Putamen (tissue), 1 donor: ENCODE data around the gene GLOD5.

Source experiments
- DNase-seq: peaks from one replicate; pipeline ENCODE4 v3.0.0-alpha.2; 2016; ENCODE audit warnings: low spot score

GLOD5 gene

DNA sequence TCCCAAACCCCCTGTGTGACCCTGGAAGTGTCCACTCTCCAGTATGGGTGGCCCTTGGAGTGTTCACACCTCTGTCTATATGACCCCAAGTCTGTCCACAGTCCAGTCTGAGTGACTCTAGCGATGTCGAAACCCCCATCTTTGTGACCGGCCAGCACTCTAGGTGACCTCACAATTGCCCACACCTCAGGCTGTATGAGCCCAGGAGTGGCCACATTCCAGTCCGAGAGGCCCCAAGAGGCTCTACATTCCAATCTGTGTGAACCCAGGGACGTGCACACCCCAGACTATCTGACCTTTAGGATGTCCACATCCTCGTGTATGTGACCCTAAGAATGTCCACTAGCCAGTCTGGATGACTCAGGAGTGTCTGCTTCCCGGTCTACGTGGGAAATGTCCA lies 7.3 kb upstream of the GLOD5 start:
- no peak for DNase-seq

DNA sequence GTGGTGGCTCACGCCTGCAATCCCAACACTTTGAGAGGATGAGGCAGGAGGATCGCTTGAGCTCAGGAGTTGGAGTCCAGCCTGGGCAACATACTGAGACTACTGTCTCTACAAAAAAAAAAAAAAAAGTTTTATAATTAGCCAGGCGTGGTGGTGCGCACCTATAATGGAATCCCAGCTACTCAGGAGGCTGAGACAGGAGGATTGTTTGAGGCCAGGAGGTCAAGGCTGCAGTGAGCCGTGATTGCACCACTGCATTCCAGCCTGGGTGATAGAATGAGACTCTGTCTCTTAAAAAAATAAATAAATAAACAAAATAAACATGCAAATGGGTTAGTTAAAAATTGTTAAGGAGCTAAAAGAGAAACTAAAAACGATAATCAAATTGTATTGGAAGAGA lies 7.7 kb downstream of the GLOD5 start:
- DNase-seq: no peak

DNA sequence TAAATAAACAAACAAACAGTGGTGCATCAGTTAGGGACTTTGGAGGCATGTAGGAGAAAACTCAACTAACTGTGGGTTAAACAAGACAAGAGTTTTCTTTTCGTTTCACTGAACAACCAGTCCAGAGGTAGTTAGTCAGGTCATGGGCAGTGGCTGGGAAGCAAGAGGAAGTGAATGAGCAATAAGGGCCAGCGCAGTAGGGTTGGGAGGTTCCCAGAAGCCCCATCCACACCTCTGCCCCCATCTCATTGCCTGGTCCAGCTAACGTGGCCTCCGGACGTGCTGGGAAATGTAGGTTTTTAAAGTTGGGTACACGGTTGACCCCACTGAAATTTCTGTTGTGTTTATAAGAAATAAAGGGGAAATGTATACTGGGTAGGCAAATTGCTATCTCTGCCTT lies 8.7 kb downstream of the GLOD5 start:
- no peak for DNase-seq

DNA sequence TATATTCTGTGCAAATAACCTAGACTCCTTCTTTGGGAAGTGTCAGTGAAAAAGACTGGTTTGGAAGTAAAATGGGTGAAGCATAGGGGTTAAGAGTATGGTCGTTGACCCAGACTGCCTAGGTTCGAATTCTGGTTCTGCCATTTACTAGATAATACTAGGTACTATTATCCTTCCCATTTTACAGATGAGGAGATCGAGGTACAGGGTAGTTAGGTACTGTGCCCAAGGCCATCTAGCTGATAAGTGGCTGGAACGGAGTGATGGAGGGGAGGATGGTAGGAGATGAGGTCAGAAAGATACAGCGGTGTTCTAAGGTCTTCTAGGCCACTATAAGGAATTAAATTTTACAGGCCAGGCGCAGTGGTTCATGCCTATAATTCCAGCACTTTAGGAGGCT lies 11.1 kb downstream of the GLOD5 start:
- no peak for DNase-seq

DNA sequence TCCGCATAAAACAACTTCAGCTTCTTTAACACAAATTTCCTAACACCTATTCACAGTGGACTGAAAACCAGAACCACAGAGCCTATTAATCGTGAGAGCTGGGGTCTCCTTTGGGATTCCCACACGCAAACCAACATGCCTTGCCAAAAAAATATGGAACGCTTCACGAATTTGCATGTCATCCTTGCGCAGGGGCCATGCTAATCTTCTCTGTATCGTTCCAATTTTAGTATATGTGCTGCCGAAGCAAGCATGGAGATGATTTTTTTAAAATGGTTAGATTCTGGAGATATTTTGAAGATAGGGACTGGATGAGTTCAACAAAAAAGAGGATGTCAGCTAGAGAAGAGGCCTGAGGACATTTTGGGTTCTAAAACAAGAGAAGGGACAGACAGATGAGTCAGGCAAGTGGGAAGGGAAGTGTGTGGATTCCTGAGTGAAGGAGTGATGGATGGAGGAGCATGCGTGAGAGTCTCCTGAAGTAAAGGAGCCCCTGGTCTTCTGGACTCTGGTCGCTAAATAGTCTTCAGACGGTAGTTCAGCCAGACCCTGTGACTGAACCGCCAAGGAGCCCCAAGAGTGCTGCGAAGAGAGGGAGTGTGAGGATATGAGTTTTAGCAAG lies 15.4 kb downstream of the GLOD5 start:
- no peak for DNase-seq

DNA sequence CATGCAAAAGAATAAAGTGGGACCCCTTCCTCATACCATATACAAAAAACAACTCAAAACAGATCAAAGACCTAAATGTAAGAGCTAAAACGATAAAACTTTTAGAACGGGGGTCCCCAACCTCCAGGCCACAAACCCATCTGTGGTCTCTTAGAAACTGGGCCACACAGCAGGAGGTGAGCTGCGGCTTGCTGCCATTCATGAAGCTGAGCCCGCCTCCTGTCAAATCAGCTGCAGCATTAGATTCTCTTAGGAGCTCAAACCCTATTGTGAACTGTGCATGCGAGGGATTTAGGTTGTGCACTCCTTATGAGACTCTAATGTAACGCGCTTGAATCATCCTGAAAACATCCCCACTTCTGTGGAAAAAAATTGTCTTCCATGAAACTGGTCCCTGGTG lies 17.9 kb downstream of the GLOD5 start:
- DNase-seq: no peak

DNA sequence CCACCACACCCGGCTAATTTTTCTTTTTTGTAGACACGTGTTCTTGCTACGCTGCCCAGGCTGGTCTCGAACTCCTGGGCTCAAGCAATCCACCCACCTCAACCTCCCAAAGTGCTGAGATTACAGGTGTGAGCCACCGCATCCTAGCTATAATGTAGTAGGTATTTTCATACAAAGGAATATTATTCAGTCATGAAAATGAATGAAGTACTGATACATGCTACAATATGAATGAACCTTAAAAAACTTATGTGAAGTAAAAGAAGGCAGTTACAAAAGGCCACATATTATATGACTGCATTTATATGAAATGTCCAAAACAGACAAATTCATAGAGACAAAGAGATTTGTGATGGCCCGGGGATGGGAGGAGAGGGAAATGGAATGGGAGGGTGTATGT lies 20.2 kb downstream of the GLOD5 start:
- no peak for DNase-seq

DNA sequence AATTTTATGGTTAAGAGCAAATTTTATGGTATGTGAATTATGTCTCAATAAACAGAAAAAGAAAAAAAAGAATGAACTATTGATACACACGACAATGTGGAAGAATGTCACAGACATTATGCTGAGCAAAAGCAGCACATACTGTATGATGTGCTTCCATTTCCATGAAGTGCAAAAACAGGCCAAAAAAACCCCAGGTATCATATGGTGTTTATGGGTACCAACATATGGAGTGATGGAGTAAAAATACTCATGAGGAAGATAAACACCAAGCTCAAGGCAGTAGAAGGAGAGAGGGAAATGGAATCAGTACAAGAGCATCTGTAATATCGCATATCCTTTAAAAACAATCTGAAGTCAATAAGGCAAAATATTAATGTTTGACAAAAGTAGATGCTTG lies 20.7 kb downstream of the GLOD5 start:
- no peak for DNase-seq

DNA sequence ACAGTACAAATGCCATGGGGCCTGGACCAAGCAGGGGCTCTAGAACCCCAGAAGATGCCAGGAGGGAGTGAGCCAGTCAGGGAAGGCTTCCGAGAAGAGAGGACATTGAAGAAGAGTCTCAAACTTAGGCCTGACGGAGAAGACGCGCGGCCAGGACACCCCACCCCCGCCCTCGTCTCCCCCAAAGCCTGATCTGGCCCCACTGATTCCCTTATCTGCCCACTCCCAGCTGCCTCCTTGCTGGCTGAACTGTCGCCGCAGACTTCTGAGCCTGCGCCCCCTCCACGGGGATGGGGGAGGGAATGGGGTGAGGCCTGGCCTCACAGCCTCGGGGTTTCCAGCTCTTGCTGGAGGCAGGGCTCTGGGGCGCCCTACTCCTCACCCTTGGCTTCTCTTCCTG lies 21.2 kb downstream of the GLOD5 start:
- no peak for DNase-seq

DNA sequence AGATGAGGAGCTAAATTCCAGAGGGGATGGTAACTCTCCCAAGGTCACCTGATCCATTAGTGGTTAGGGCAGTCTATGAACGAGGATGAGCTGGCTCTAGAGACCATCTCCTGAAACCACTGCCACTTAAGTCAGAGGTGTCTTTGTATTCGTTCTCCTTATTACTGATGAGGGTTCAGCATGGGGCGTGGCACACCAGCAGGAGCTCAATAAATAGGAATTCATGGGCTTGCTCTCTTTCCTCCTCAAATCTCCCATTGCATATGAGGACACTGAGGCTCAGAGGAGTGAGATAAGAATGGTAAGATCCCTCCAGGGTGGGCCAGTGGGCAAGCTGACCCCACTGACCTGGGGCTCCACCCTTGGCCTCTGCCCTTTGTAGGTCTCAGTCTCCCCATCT lies 23.2 kb downstream of the GLOD5 start:
- no peak for DNase-seq

DNA sequence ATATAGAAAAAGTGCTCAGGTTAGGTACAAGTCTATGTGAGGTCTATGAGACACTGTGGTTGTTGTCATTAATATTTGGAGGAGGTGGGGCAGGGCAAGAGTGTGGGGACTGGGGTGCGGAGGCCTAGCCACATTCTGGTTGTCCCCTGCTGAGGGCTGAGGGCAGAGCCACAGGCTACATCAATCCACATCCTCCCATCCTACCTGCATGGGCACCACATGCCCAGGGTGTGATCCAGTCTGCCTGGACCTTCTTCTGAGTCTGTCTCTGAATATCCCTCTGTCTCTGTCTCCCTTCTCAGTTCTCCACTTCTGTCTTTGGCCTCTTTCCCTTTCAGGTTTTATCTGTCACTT lies 23.6 kb downstream of the GLOD5 start:
- DNase-seq: no peak

DNA sequence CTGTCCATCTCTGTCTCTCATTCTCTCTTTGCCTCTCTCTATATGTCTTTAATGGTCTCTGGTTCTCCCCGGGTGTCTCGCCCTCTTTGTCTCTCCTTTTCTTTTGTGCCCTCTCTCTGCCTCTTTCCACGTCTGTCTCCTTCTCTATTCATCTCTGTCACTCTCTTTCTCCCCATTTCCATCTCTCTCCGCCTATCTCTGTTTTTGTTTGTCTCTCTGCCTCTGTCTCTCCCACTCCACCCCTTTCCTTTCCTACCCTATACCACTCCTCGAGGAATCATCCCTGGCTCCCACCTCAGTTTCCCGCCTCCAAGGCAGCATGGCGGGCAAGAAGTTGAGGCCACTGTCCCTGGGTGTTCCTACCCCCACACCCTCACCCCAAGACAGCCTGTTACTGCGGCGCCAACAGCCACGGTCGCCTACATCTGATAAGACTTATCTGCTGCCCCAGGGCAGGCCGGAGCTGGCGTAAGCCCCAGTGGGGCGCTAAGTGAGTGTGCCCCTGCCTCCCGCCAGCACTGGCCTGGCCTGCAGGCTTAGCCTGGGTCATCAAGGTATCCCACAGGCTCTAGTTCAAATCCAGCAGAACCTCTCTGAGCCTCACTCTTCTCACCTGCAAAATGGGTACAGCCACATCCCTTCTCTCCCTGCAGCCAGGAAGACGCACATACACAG lies 24.1 kb downstream of the GLOD5 start:
- DNase-seq: no peak

DNA sequence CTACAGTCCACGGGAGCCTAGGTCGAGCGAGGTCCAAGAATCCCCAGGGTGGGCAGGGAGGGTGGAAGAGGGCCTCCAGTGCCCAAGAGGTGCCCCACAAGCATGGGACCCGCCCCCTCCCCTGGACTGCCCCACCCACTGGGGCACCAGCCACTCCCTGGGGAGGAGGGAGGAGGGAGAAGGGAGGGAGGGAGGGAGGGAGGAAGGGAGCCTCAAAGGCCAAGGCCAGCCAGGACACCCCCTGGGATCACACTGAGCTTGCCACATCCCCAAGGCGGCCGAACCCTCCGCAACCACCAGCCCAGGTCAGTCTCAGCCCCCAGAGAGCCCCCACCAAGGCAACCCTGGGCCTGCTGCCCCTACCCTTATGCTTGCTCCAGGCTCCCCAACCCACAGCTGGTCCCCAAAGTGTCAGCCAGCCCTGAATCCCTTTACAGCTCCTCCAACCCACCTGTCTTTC lies 24.8 kb downstream of the GLOD5 start, which contains the start of gene GATA1:
TSS of gene GATA1 (plus strand) at position 250 of the 460 bp plus-strand sequence. CDS start 4,520 bp downstream, outside the sequence.
- no peak for DNase-seq

DNA sequence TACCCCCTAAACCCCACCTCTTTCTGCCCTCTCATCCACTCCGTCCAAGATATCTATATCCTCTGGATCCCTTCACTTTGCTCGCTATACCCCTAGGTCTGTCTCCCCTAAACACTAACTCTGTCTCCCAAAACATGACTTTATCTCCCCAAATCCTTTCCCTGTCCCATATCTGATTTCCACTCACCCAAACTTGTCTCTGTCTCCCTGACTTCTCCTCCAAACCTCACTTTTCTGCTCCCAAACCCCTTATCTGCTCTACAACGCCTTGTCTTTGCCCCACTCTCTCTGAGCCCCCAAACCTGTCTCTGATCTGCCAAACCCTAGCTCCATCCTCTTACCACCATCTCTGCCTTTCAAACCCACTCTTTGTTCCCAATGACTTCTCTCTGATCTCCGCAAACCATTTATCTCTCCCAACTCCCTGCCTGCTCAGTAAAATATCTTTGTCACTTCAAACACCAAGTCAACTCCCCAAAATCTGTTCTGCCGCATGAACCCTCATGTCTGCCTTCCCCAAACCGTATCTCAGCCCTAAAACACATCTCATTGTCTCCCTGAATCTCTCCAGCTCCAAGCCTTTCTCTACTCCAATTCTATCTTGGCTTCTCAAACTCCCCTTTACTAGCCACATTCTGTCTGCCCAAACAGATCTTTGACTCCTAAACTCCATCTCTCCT lies 25.4 kb downstream of the GLOD5 start:
- no peak for DNase-seq

DNA sequence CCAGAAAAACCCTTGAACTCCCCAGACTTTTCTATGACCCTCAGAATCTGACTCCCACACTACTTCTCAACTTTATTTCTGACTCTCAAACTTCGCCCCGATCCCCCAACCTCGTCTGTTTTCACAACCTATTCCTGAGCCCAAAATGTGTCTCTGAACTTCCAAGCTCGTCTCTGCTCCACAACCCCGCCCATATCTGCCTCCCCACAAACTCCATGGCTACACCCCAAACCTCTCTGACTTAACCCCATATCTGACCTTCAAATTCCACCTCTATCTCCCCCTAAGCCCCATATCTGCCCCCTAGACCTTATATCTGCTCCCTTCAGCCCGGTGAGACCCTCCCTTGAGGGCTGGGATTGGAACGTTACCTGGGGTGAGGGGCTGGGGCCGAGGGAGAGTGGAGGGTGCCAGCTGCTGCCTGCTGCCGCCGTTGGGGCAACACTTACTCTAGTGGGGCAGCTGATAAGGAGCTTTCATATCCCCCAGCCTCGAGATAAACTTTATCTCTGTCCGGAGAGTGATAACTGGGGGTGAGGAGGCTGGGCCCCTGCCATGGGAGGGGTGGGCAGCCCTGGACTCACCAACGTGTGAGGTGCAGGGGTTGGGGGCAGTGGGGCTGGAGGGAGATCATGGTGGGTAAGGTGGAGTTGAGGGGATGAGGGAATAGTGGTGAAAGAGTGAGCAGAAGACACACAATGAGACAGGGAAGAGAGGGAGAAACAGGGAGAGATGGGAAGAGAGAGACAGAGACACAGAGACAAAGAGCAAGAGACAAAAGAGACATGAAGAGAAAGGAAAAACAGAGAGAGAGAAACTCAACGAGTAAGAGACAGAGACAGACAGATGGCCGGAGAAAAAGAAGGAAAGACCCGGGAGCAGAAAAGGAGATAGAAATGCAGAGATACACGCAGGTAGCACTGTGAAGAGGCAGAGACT lies 26.2 kb downstream of the GLOD5 start:
- DNase-seq: no peak

DNA sequence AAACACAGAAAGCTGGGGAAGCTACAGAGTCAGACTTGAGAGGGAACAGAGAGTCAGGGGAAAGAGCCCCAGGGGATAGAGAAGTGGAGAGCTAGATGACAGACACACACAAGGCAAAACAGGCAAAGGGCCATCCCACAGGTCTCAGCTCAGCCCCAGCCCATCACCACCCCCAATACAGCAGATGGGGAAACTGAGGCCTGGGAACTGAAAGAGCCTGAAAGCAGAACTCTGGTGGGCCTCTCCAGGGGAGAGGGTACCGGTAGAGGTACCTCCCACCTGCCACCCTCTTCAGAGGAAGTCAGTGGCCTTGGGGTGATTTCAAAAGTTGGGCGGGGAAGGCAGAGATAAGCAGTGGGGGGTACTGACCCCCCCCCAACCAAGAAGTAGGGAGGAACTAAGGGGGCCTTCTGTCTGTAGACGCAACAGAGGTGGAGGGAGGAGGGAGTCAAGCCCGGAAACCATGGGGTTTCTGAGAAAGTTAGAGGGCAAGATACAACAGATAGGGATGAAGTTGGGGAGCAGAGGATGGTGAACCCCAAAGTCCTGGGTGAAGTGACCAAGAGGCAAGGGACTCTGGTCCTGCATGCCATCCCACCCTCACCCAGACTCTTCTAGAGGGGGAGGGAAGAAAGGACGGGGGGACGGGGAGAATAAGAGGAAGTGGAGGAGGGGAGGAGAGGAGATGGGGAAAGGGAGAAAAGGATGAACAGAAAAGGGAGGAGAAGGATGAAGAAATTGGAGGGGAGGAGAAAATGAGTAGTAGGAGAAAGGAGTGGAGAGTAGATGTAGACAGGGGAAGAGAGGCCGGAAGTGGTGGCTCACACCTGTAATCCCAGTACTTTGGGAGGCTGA lies 28.0 kb downstream of the GLOD5 start:
- no peak for DNase-seq

DNA sequence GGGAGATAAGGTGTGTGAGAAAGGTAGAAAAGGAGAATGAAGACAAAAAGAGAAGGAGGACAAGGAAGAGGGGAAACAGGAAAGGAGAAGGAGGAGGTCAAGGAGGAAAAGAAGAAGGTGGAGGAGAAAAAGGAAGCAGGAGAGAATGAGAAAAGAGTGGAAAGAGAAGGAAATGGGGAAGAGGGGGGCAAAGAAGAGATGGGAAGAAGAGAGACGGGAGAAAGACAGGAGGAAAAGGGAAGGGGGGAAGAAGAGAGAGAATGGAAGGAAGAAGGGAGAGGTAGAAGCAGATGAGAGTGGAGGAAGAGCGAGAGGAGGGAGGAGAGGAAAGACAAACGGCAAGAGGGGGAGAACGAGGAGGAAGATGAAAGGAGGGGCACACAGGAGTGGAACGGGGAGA lies 28.9 kb downstream of the GLOD5 start:
- no peak for DNase-seq

DNA sequence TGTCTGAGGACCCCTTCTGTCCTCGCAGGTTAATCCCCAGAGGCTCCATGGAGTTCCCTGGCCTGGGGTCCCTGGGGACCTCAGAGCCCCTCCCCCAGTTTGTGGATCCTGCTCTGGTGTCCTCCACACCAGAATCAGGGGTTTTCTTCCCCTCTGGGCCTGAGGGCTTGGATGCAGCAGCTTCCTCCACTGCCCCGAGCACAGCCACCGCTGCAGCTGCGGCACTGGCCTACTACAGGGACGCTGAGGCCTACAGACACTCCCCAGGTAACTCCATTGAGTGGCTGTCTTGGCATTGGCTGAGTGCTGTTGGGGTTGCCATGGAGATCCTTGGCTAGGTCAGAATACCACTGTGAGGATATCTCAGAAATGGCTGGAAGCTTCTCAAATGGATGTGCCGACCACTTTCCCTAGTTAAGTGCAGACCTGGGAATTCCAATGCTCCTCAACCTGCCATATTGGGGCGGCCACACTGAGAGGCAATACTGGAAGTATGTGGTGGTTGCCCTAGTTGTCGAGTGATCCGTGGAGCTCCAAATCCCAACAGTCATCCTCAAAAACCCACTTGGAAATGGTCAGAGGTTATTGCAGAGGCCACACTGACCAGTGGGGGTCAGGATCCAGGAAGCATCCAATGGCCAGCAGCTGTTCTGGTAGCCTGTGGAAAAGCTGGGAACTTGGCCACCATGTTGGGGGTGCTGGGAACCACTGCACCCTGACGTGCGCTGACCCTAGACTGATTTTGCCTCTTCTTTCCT lies 29.7 kb downstream of the GLOD5 start:
- DNase-seq: no peak

DNA sequence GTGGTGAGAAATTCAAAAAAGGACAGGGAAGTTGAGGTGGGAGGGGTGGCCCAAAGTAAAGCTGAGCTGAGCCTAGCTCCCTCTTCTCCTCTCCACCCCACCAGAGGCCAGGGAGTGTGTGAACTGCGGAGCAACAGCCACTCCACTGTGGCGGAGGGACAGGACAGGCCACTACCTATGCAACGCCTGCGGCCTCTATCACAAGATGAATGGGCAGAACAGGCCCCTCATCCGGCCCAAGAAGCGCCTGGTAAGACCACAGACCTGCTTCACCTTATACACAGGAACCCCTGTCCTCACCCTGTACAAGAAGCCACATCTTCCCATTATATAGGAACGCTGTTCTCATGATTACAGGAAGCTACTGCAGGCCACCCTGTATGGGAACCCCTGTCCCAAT lies 30.7 kb downstream of the GLOD5 start:
- no peak for DNase-seq

DNA sequence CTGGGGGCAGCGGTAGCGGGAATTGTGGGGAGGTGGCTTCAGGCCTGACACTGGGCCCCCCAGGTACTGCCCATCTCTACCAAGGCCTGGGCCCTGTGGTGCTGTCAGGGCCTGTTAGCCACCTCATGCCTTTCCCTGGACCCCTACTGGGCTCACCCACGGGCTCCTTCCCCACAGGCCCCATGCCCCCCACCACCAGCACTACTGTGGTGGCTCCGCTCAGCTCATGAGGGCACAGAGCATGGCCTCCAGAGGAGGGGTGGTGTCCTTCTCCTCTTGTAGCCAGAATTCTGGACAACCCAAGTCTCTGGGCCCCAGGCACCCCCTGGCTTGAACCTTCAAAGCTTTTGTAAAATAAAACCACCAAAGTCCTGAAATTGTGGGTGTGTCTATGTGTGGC lies 32.4 kb downstream of the GLOD5 start:
- DNase-seq: no peak
